B cell (primary cell): ENCODE measurements around the gene CNPY2. TPM values are rescaled to one million over a fixed set of nuclear protein-coding genes. Genes with fewer than 3 reads are reported as not detected.

ENCODE experiments used
- ATAC-seq: fragments of 200-7000 bp; cut with Tn5 transposase; one replicate; pipeline ENCODE4 v1.10.0; 2021; ENCODE audit warnings: low read depth, mild to moderate bottlenecking, moderate number of reproducible peaks, moderate library complexity
- CTCF ChIA-PET: fragments of 350-600 bp; sonication (Branson Sonifier 250); formaldehyde crosslinking; loops from one replicate; lab custom pipeline; 2021; ENCODE audit warnings: antibody characterized with exemption, inconsistent platforms; lab: Charles Lee
- POLR2A ChIA-PET: fragments of 350-600 bp; sonication (Branson Sonifier 250); formaldehyde crosslinking; loops from one replicate; lab custom pipeline; 2021; ENCODE audit warnings: antibody characterized with exemption; lab: Charles Lee
- DNase-seq: peaks from one replicate; pipeline ENCODE4 v3.0.0; 2013
- H2AFZ ChIP-seq: 2 replicates; pipeline ENCODE4 v1.6.1; 2012; ENCODE audit warnings: mild to moderate bottlenecking, low read depth, low read length; ENCODE audit not compliant: insufficient read depth, poor library complexity, severe bottlenecking
- H3K27ac ChIP-seq, 2 donors: 1 replicate in 1 of 2; 2 replicates in 1 of 2; pipeline ENCODE4 v1.5.1; 2012 to 2013; ENCODE audit warnings: low read length in 2 of 2, mild to moderate bottlenecking in 2 of 2, moderate library complexity in 1 of 2
- H3K27me3 ChIP-seq, 4 experiments: fragments of 200-600 bp in 1 of 4; sonication (generic) in 1 of 4; replicated peaks in 1 of 4; 1 replicate in 2 of 4; 2 replicates in 2 of 4; pipeline versions ENCODE4 v1.6.1 to v1.7.0; 2013 to 2016; ENCODE audit warnings: low read length in 3 of 4, mild to moderate bottlenecking in 2 of 4, mixed read lengths in 1 of 4, moderate library complexity in 1 of 4; ENCODE audit not compliant: insufficient read depth in 4 of 4, control insufficient read depth in 3 of 4; ENCODE audit errors: control extremely low read depth in 1 of 4
- H3K36me3 ChIP-seq, 2 experiments: replicated peaks in 1 of 2; 1 replicate in 1 of 2; 2 replicates in 1 of 2; pipeline versions ENCODE4 v1.6.1 to v1.7.1; 2013; ENCODE audit warnings: low read length in 1 of 2; ENCODE audit not compliant: insufficient read depth in 2 of 2, control insufficient read depth in 1 of 2; ENCODE audit errors: control extremely low read depth in 1 of 2, extremely low read depth in 1 of 2
- H3K4me1 ChIP-seq, 2 donors: fragments of 200-600 bp in 1 of 2; sonication (generic) in 1 of 2; 1 replicate in 1 of 2; 2 replicates in 1 of 2; pipeline versions ENCODE4 v1.5.1 to v1.6.1; 2013 to 2017; ENCODE audit warnings: low read length in 2 of 2; ENCODE audit not compliant: control insufficient read depth in 2 of 2, insufficient read depth in 2 of 2
- H3K4me2 ChIP-seq: replicated peaks from 2 replicates; pipeline ENCODE3; 2012; ENCODE audit warnings: mild to moderate bottlenecking, low read depth, low read length; ENCODE audit not compliant: poor library complexity, severe bottlenecking
- H3K4me3 ChIP-seq, 5 experiments: fragments of 200-600 bp in 1 of 5; sonication (generic) in 1 of 5; 1 replicate in 3 of 5; 2 replicates in 2 of 5; pipeline versions ENCODE4 v1.5.1 to v1.7.0; 2011 to 2016; ENCODE audit warnings: low read length in 4 of 5, mild to moderate bottlenecking in 4 of 5, low read depth in 2 of 5, control low read depth in 1 of 5, moderate library complexity in 1 of 5; ENCODE audit not compliant: insufficient read depth in 1 of 5; ENCODE audit errors: control extremely low read depth in 1 of 5, extremely low read depth in 1 of 5
- H3K79me2 ChIP-seq: fragments of 200-600 bp; sonication (generic); one replicate; pipeline ENCODE4 v1.6.0; 2016; ENCODE audit warnings: low read length; ENCODE audit not compliant: control insufficient read depth, insufficient read depth
- H3K9ac ChIP-seq: fragments of 200-600 bp; sonication (generic); 2 replicates; pipeline ENCODE4 v1.6.1; 2017; ENCODE audit warnings: mild to moderate bottlenecking, low read length, moderate library complexity
- H3K9me3 ChIP-seq, 3 donors: one replicate each; pipeline versions ENCODE4 v1.6.1 to v1.7.1; 2013; ENCODE audit warnings: low read length in 2 of 3; ENCODE audit not compliant: control insufficient read depth in 2 of 3, insufficient read depth in 1 of 3; ENCODE audit errors: control extremely low read depth in 1 of 3
- H4K20me1 ChIP-seq: 2 replicates; pipeline ENCODE4 v1.6.0; 2012; ENCODE audit warnings: mild to moderate bottlenecking, low read length; ENCODE audit not compliant: insufficient read depth, control insufficient read depth, poor library complexity, severe bottlenecking
- H3K27ac Mint-ChIP-seq: one replicate; pipeline ENCODE4 v1.8.0; 2021; ENCODE audit warnings: mixed read lengths
- H3K27me3 Mint-ChIP-seq: one replicate; pipeline ENCODE4 v1.8.0; 2021; ENCODE audit warnings: mixed read lengths
- H3K4me1 Mint-ChIP-seq: one replicate; pipeline ENCODE4 v1.8.0; 2021; ENCODE audit warnings: mixed read lengths
- H3K4me3 Mint-ChIP-seq: one replicate; pipeline ENCODE4 v1.8.0; 2021; ENCODE audit warnings: mixed read lengths
- H3K9me3 Mint-ChIP-seq: one replicate; pipeline ENCODE4 v1.8.0; 2022; ENCODE audit warnings: mixed read lengths; ENCODE audit not compliant: insufficient read depth
- CTCF ChIP-seq: fragments of 200-600 bp; IDR thresholded peaks from one replicate; pipeline ENCODE4 v1.8.0; 2022; ENCODE audit warnings: antibody characterized with exemption, mild to moderate bottlenecking
- EZH2 ChIP-seq: IDR thresholded peaks from 2 replicates; pipeline ENCODE4 v1.6.1; 2012; ENCODE audit warnings: borderline replicate concordance, low read depth, mild to moderate bottlenecking, moderate library complexity, low read length; ENCODE audit not compliant: insufficient read depth, poor library complexity, severe bottlenecking
- WGBS: methylation state at CpG from one replicate; pipeline ENCODE4 v1.1.5; 2013; ENCODE audit warnings: missing lambda C conversion rate; ENCODE audit not compliant: insufficient coverage; 5-methylcytosine and 5-hydroxymethylcytosine counted together
- intact Hi-C: fragments of 100-400 bp; cut with micrococcal nuclease; formaldehyde crosslinking; loops from one replicate; pipeline ENCODE4 v1.10.0; 2022
- polyA plus RNA-seq: library from polyadenylated mRNA; depleted of rRNA; stranded (reverse); fragments of >200 nt; gene quantifications from 2 replicates; pipeline ENCODE4 v1.2.3, GENCODE V29; 2012
- total RNA-seq, 2 donors: library from RNA; stranded (reverse); fragments of 120-200 nt in 1 of 2; gene quantifications; 1 replicate in 1 of 2; 2 replicates in 1 of 2; pipeline versions ENCODE4 v1.2.3 to v1.2.4, GENCODE V29; 2013 to 2022

The CNPY2 gene
- total and polyA plus RNA-seq, 2 donors (not counting 1 experiment from before 2014, with no cell fraction given), result 61.9 to 91.2 TPM

DNA sequence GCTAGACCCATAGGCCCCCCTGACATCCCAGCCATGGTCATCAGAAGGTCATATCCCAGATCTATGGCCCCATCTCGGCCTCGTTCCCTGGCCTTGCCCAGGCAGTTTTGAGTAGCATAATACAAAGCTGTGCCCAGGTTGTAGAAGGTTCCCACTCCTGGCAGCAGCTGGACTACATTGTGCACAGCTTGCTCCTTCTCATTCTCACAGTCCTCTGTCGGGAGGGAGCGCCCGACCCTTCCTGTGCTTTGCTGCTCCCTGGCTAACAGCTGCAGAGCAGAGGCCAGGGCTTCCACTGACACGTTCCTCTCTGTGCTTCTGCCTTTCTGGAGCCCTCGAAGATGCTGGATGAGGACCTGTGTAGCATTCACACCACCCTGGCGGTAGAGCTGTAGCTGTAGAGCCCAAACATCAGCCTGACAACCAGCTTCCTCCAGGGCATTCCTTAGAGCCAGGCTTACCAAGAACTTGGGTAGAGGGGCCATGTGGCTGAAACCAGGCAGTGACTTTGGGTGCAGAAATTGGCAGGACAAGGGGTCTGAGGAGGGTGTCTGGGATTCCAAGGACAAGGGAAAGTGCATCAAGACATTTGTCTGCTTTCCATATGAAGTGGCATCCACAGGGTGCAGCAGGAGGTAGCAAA lies 45.8 kb upstream of the CNPY2 start:
- ChIA-PET POLR2A (interaction anchor here (0.5 to 3.9 kb wide), 2 partner anchors 13 to 266 kb away, joined by 3 to 19 read pairs; no protein-coding TSS in a partner anchor), CTCF (interaction anchor here (0.8 to 5.5 kb wide), 5 partner anchors 16 to 102 kb away, joined by 3 to 59 read pairs (median 12); partner anchors contain the start of genes CNPY2, PAN2 and TIMELESS)
- Histone ChIP-seq H3K9ac (no peak overlapping the region), H3K4me3 (no peak overlapping the region), H3K4me1 (peaks cover 15 to 24% of the 10 kb centered on the region in 2 donors), H2AFZ (no peak overlapping the region), H3K79me2 (peaks cover 27% of the 10 kb centered on the region), H3K36me3 (peaks cover 0 to 2% of the 10 kb centered on the region in 2 experiments), H3K9me3 (no peaks in the 10 kb centered on the region), H3K4me2 (peak overlapping the region; percentile 69), H3K27ac (no peak overlapping the region), H3K27me3 (no peaks in the 10 kb centered on the region), H4K20me1 (no peaks in the 10 kb centered on the region)
- Mint-ChIP-seq H3K4me1 (peaks cover 26% of the 10 kb centered on the region), H3K4me3 (peak overlapping the region; percentile 89), H3K27me3 (no peaks in the 10 kb centered on the region), H3K27ac (peak overlapping the region; percentile 38), H3K9me3 (no peaks in the 10 kb centered on the region)
- no peak for ATAC-seq
- intact Hi-C loops, result loop anchor here (10.0 kb wide), 1 partner anchor 273 kb away; the partner anchor contains the start of gene BAZ2A
- WGBS, result 94% methylated on average over 7 of the region's 8 CpGs
- TF ChIP-seq CTCF (no peak), EZH2 (no peak)
- DNase-seq, result no peak
